HepG2 (cell line): ENCODE data around the gene SUN1. TPM values are rescaled to one million over a fixed set of nuclear protein-coding genes. Genes with fewer than 3 reads are reported as not detected.

ENCODE experiments used
- BRD4 ChIP-seq: sonication (generic); formaldehyde crosslinking; IDR thresholded peaks from 2 replicates; pipeline ENCODE4 v1.4.0; 2020; ENCODE audit warnings: missing genetic modification reagents
- EHMT2 ChIP-seq: fragments of 200-600 bp; sonication (generic); IDR thresholded peaks from 2 replicates; pipeline ENCODE4 v1.7.0; 2017; ENCODE audit warnings: antibody characterized with exemption, low read depth, low read length, borderline replicate concordance
- GLI4 ChIP-seq: sonication (generic); formaldehyde crosslinking; IDR thresholded peaks from 2 replicates; pipeline ENCODE4 v1.5.1; 2020; ENCODE audit warnings: missing genetic modification reagents, mild to moderate bottlenecking, moderate library complexity, borderline replicate concordance
- RARA ChIP-seq: IDR thresholded peaks from 2 replicates; pipeline ENCODE4 v1.6.1; 2016; ENCODE audit warnings: missing genetic modification reagents, missing compliant biosample characterization
- SMYD3 ChIP-seq: sonication (generic); formaldehyde crosslinking; IDR thresholded peaks from 2 replicates; pipeline ENCODE4 v1.8.1; 2023; ENCODE audit warnings: mild to moderate bottlenecking, missing genetic modification reagents
- SP1 ChIP-seq, 2 experiments: fragments of 450-650 bp in 1 of 2; sonication (generic) in 1 of 2; formaldehyde crosslinking in 1 of 2; IDR thresholded peaks; 2 replicates each; pipeline versions ENCODE4 v1.4.0 to v1.6.1; 2016 to 2020; ENCODE audit warnings: missing genetic modification reagents in 1 of 2
- STAT6 ChIP-seq: sonication (generic); formaldehyde crosslinking; IDR thresholded peaks from 2 replicates; pipeline ENCODE4 v1.4.0; 2020; ENCODE audit warnings: missing genetic modification reagents, mild to moderate bottlenecking, borderline replicate concordance
- ZBTB10 ChIP-seq: sonication (generic); formaldehyde crosslinking; IDR thresholded peaks from 2 replicates; pipeline ENCODE4 v1.4.0; 2020; ENCODE audit warnings: missing genetic modification reagents, borderline replicate concordance
- ZNF232 ChIP-seq: sonication (generic); formaldehyde crosslinking; IDR thresholded peaks from 2 replicates; pipeline ENCODE4 v1.4.0; 2020; ENCODE audit warnings: missing genetic modification reagents, borderline replicate concordance
- polyA plus RNA-seq, 8 experiments: library from polyadenylated mRNA; depleted of rRNA in 3 of 8; stranded (reverse) in 7 of 8; unstranded in 1 of 8; fragments of >200 nt; fragmentation: Illumina TruSeq in 4 of 8; extraction: Trizol in 4 of 8; gene quantifications; 2 replicates each; pipeline versions ENCODE4 v1.2.1 to v1.2.3, GENCODE V29; 2011 to 2016; ENCODE audit warnings: low read depth in 4 of 8, missing spikeins in 1 of 8, mixed read lengths in 1 of 8; ENCODE audit not compliant: insufficient read depth in 1 of 8
- total RNA-seq, 5 experiments: library from RNA; depleted of rRNA; stranded (reverse); fragments of >200 nt; fragmentation: Illumina TruSeq; extraction: Trizol; gene quantifications; 2 replicates each; pipeline ENCODE4 v1.2.3, GENCODE V29; 2016; ENCODE audit warnings: low read depth in 1 of 5
- TF ChIP-seq, protein P1 (sequence below): sonication (generic); formaldehyde crosslinking; IDR thresholded peaks from 2 replicates; pipeline ENCODE4 v1.8.1; 2022; ENCODE audit warnings: low read depth, mild to moderate bottlenecking, missing genetic modification reagents
- TF ChIP-seq, protein P2 (sequence below): IDR thresholded peaks from 2 replicates; pipeline ENCODE4 v1.6.1; 2016; ENCODE audit warnings: mild to moderate bottlenecking
- TF ChIP-seq, protein P3 (sequence below): sonication (generic); formaldehyde crosslinking; IDR thresholded peaks from 2 replicates; pipeline ENCODE4 v1.4.0; 2020; ENCODE audit warnings: low read depth, mild to moderate bottlenecking, missing genetic modification reagents
- TF ChIP-seq, protein P4 (sequence below): sonication (generic); formaldehyde crosslinking; IDR thresholded peaks from 2 replicates; pipeline ENCODE4 v1.4.0; 2020; ENCODE audit warnings: missing genetic modification reagents

The SUN1 gene
- total and polyA plus RNA-seq, 2 of the 13 experiments (the other 11 are each of a cell fraction or from before 2014, with no cell fraction given): 47.0 to 126 TPM

- TF ChIP-seq, protein P1, sequence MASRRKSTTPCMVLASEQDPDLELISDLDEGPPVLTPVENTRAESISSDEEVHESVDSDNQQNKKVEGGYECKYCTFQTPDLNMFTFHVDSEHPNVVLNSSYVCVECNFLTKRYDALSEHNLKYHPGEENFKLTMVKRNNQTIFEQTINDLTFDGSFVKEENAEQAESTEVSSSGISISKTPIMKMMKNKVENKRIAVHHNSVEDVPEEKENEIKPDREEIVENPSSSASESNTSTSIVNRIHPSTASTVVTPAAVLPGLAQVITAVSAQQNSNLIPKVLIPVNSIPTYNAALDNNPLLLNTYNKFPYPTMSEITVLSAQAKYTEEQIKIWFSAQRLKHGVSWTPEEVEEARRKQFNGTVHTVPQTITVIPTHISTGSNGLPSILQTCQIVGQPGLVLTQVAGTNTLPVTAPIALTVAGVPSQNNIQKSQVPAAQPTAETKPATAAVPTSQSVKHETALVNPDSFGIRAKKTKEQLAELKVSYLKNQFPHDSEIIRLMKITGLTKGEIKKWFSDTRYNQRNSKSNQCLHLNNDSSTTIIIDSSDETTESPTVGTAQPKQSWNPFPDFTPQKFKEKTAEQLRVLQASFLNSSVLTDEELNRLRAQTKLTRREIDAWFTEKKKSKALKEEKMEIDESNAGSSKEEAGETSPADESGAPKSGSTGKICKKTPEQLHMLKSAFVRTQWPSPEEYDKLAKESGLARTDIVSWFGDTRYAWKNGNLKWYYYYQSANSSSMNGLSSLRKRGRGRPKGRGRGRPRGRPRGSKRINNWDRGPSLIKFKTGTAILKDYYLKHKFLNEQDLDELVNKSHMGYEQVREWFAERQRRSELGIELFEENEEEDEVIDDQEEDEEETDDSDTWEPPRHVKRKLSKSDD (CRISPR knock-in tag): peak; percentile 73; the same call in 1 of the 2 replicates
- TF ChIP-seq STAT6 (CRISPR knock-in tag) (no peak), SMYD3 (CRISPR knock-in tag) (peak; percentile 81), RARA (CRISPR knock-in tag) (peak; percentile 81), GLI4 (CRISPR knock-in tag) (no peak), SP1 (IDR thresholded peaks at IDR 0.05) (no peak), SP1 (CRISPR knock-in tag; IDR thresholded peaks at IDR 0.05) (peak; percentile 62), BRD4 (peak; percentile 61; the same call in 1 of the 2 replicates), EHMT2 (no peak), ZNF232 (CRISPR knock-in tag) (peak; percentile 99), ZBTB10 (CRISPR knock-in tag) (peak; percentile 42; the same call in 1 of the 2 replicates)
- TF ChIP-seq, protein P2, sequence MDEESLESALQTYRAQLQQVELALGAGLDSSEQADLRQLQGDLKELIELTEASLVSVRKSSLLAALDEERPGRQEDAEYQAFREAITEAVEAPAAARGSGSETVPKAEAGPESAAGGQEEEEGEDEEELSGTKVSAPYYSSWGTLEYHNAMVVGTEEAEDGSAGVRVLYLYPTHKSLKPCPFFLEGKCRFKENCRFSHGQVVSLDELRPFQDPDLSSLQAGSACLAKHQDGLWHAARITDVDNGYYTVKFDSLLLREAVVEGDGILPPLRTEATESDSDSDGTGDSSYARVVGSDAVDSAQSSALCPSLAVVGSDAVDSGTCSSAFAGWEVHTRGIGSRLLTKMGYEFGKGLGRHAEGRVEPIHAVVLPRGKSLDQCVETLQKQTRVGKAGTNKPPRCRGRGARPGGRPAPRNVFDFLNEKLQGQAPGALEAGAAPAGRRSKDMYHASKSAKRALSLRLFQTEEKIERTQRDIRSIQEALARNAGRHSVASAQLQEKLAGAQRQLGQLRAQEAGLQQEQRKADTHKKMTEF: peak; percentile 93
- TF ChIP-seq, protein P3, sequence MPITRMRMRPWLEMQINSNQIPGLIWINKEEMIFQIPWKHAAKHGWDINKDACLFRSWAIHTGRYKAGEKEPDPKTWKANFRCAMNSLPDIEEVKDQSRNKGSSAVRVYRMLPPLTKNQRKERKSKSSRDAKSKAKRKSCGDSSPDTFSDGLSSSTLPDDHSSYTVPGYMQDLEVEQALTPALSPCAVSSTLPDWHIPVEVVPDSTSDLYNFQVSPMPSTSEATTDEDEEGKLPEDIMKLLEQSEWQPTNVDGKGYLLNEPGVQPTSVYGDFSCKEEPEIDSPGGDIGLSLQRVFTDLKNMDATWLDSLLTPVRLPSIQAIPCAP (CRISPR knock-in tag): no peak
- TF ChIP-seq, protein P4, sequence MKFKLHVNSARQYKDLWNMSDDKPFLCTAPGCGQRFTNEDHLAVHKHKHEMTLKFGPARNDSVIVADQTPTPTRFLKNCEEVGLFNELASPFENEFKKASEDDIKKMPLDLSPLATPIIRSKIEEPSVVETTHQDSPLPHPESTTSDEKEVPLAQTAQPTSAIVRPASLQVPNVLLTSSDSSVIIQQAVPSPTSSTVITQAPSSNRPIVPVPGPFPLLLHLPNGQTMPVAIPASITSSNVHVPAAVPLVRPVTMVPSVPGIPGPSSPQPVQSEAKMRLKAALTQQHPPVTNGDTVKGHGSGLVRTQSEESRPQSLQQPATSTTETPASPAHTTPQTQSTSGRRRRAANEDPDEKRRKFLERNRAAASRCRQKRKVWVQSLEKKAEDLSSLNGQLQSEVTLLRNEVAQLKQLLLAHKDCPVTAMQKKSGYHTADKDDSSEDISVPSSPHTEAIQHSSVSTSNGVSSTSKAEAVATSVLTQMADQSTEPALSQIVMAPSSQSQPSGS (CRISPR knock-in tag): peak; percentile 58; the same call in 1 of the 2 replicates
These were observed 41.2 kb downstream of the SUN1 start (continued) for GRCh38 chr7:873367-874002.
